Suppressor macrophage (primary cell): ENCODE results near the gene S100A12.

ENCODE experiments used
- DNase-seq, 4 experiments: peaks; one replicate each; pipeline ENCODE4 v3.0.0-alpha.2; 2020 to 2022

Gene S100A12

GRCh38 chr1:153396461-153396860 is 21.0 kb upstream of the S100A12 start:
- no peak for DNase-seq

- no peak for DNase-seq
Observed at GRCh38 chr1:153395776-153396175, 20.4 kb upstream of the S100A12 start.

- no peak for DNase-seq
Observed at GRCh38 chr1:153395136-153395685, 19.8 kb upstream of the S100A12 start.

GRCh38 chr1:153394391-153394790 is 19.0 kb upstream of the S100A12 start:
- DNase-seq, result no peak

- no peak for DNase-seq
Observed at GRCh38 chr1:153393926-153394325, 18.5 kb upstream of the S100A12 start.

- no peak for DNase-seq
Observed at GRCh38 chr1:153392822-153393221, 17.4 kb upstream of the S100A12 start.

GRCh38 chr1:153392258-153392657 is 16.8 kb upstream of the S100A12 start:
- no peak for DNase-seq

GRCh38 chr1:153390938-153391710 is 15.7 kb upstream of the S100A12 start, which contains the start of gene S100A8:
TSS of gene S100A8 (minus strand) at chr1:153391073. CDS start at chr1:153390535, 538 bp downstream.
- peak; percentile 62 to 86 (median 80) for DNase-seq

- DNase-seq, result peak in 2 of 4 experiments; percentile 41 to 48
Observed at GRCh38 chr1:153389973-153390879, 14.8 kb upstream of the S100A12 start.

- DNase-seq, result no peak
Observed at GRCh38 chr1:153389401-153389800, 14.0 kb upstream of the S100A12 start.

GRCh38 chr1:153387785-153388184 is 12.4 kb upstream of the S100A12 start:
- no peak for DNase-seq

- DNase-seq, result no peak
Observed at GRCh38 chr1:153387001-153387400, 11.6 kb upstream of the S100A12 start.

GRCh38 chr1:153386500-153386901 is 11.1 kb upstream of the S100A12 start:
- DNase-seq, result peak; percentile 83 to 93 (median 90)

GRCh38 chr1:153384958-153385580 is 9.6 kb upstream of the S100A12 start:
- peak; percentile 22 to 73 (median 56) for DNase-seq

GRCh38 chr1:153380711-153381110 is 5.3 kb upstream of the S100A12 start:
- DNase-seq, result no peak

GRCh38 chr1:153379591-153379990 is 4.2 kb upstream of the S100A12 start:
- no peak for DNase-seq

GRCh38 chr1:153374071-153374470 is 1.4 kb downstream of the S100A12 start:
- peak in 3 of 4 experiments; percentile 45 to 71 (median 54) for DNase-seq

GRCh38 chr1:153372571-153372970 is 2.9 kb downstream of the S100A12 start:
- DNase-seq, result no peak

- DNase-seq, result no peak
Observed at GRCh38 chr1:153371231-153371630, 4.2 kb downstream of the S100A12 start.

GRCh38 chr1:153370146-153370545 is 5.3 kb downstream of the S100A12 start:
- no peak for DNase-seq

- peak in 3 of 4 experiments; percentile 20 to 65 (median 55) for DNase-seq
Observed at GRCh38 chr1:153368495-153368894, 6.9 kb downstream of the S100A12 start.

GRCh38 chr1:153367090-153367489 is 8.3 kb downstream of the S100A12 start:
- DNase-seq, result peak in 1 of 4 experiments; percentile 56

GRCh38 chr1:153366261-153366660 is 9.2 kb downstream of the S100A12 start:
- DNase-seq, result no peak
